ENCODE results near the gene CRYL1. TPM values are rescaled to one million over a fixed set of nuclear protein-coding genes. Genes with fewer than 3 reads are reported as not detected.
A peak's percentile ranks its signal among the peaks of the same experiment; 100 is the strongest.

CRYL1 gene
- total and polyA plus RNA-seq, 7 donors, result 6.4 to 18.5 (median 12.9) TPM

DNA sequence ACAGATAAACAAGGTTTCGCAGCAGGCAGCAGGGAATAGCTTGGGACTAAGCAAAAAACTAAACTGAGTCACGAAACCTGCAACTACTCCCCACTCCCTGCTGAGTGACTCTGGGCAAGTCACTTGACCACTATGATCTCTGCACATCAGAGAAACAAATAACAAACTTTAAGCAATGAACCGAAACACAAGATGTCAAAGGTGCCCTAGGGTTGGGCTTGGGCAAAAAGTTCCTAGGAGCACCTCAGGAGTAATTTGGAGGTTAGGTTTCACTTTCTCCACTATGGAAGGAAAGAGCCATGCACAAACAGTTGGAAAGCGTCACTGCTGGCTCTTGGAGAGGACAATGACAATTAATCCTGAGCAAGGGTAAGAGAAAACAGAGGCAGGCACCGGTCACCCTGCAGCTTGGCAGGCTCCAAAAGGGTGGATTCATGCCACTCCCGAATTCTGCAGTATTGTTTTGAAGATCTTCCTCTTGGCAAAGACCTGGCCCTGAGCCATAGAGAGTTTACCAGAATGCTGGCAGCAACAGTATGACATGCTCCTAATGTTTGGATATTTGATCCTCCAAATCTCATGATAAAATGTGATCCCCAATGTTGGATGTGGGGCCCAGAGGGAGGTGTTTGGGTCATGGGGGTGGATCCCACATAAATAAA is 60.3 kb downstream of the CRYL1 start:
- Histone ChIP-seq H3K4me1 (peaks cover 8% of the 10 kb centered on the region), H3K4me3 (peak overlapping the region; percentile 32), H3K9me3 (no peaks in the 10 kb centered on the region), H3K27ac (no peak overlapping the region), H3K27me3 (ENCODE audit: insufficient read depth in 3 of 3, low read length in 2 of 3) (no peaks in the 10 kb centered on the region), H3K36me3 (ENCODE audit: insufficient read depth in 1 of 2, low read depth in 1 of 2) (no peaks in the 10 kb centered on the region)
- DNase-seq (no peak), ATAC-seq (peak in 3 of 4 donors; percentile 65 to 81 (median 70))
- WGBS, 3 donors, result 29 to 37% (median 36%) methylated on average over 6 of the region's 6 CpGs
- TF ChIP-seq, protein P1, sequence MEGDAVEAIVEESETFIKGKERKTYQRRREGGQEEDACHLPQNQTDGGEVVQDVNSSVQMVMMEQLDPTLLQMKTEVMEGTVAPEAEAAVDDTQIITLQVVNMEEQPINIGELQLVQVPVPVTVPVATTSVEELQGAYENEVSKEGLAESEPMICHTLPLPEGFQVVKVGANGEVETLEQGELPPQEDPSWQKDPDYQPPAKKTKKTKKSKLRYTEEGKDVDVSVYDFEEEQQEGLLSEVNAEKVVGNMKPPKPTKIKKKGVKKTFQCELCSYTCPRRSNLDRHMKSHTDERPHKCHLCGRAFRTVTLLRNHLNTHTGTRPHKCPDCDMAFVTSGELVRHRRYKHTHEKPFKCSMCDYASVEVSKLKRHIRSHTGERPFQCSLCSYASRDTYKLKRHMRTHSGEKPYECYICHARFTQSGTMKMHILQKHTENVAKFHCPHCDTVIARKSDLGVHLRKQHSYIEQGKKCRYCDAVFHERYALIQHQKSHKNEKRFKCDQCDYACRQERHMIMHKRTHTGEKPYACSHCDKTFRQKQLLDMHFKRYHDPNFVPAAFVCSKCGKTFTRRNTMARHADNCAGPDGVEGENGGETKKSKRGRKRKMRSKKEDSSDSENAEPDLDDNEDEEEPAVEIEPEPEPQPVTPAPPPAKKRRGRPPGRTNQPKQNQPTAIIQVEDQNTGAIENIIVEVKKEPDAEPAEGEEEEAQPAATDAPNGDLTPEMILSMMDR (IDR thresholded peaks at IDR 0.05), result no peak
- intact Hi-C loops (cut with DNase I), result no loop called here

DNA sequence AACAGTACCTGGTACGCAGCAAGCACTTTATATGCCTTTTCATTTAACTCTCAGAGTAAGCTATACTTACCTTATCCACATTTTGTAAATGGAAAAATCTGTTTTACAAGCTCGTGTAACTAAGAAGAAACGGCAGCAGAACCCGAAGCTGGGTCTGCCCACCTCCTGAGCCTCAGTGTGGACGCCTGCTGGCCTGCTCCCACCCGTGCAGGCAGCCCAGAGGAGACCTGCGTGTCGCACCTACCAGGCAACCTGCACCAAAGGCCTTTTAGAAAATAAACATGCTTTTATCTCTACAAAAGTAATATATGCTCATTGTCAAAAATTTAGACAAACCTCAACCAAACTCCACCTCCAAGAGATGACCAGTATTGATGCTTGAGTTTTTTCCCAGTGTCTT is 62.7 kb downstream of the CRYL1 start:
- H3K4me1 ChIP-seq, result peaks cover 8% of the 10 kb centered on the region
- H3K9me3 ChIP-seq, result no peaks in the 10 kb centered on the region
- H3K27ac ChIP-seq, result no peak overlapping the region
- DNase-seq, result no peak
- intact Hi-C loops (cut with DNase I), result no loop called here
- ATAC-seq, result no peak
- WGBS, 3 donors, result 79 to 81% (median 81%) methylated on average over 8 of the region's 8 CpGs
- H3K4me3 ChIP-seq, result no peak overlapping the region
- TF ChIP-seq, protein P1 (IDR thresholded peaks at IDR 0.05), result no peak
- no peaks in the 10 kb centered on the region for H3K27me3 ChIP-seq (ENCODE audit: insufficient read depth in 3 of 3, low read length in 2 of 3)
- no peaks in the 10 kb centered on the region for H3K36me3 ChIP-seq (ENCODE audit: insufficient read depth in 1 of 2, low read depth in 1 of 2)

DNA sequence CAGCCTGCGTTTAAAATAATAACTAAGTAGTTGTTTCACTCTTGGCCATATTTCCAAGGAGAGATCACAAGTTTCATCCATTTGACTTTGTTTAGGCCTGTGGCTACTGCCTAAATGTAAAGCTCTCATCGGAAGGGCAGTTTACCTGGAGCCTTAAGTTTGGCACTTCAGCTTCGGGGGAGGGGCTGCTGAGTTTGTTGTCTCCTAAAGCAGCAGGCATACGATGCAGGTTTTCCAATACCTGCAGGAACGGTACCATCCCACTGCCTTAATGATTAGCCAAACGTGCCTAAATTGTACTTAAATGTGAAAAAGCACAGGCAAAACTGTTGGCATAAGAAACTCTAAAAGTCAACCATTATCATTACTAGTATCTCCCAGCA is 63.1 kb downstream of the CRYL1 start:
- H3K4me3 ChIP-seq, result no peak overlapping the region
- TF ChIP-seq, protein P1 (IDR thresholded peaks at IDR 0.05), result no peak
- peaks cover 8% of the 10 kb centered on the region for H3K4me1 ChIP-seq
- ATAC-seq, result no peak
- 54 to 55% (median 55%) methylated on average over 6 of the region's 6 CpGs for WGBS, 3 donors
- H3K9me3 ChIP-seq, result no peaks in the 10 kb centered on the region
- no peaks in the 10 kb centered on the region for H3K27me3 ChIP-seq (ENCODE audit: insufficient read depth in 3 of 3, low read length in 2 of 3)
- DNase-seq, result no peak
- intact Hi-C loops (cut with DNase I), result no loop called here
- H3K27ac ChIP-seq, result no peak overlapping the region
- H3K36me3 ChIP-seq (ENCODE audit: insufficient read depth in 1 of 2, low read depth in 1 of 2), result no peaks in the 10 kb centered on the region

DNA sequence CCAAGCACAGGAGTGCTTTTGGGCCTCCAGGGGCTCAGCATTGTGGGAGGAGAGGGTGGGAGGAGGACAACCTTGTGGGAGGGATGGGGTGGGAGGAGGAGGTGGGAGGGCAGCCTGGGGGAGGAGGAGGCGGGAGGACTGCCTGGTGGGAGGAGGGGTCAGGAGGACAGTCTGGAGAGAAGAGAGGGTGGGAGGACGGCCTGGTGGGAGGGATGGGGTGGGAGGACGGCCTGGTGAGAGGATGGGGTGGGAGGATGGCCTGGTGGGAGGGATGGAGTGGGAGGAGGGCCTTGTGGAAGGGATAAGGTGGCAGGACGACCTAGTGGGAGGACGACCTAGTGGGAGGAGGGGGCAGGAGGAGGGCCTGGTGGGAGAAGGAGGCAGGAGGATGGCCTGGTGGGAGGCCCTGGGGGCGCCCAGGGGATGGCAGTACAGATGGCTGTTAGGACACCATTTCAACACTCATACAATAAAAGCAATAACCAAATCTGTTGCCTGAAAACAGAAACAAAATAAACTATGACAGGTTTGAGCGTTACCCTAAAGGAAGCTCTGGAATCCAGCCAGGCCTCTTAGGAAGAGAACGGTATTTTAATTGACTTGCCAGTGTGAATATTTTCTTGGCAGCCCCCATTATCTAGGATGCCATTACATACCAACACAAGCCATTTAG is 63.7 kb downstream of the CRYL1 start:
- peaks cover 8% of the 10 kb centered on the region for H3K4me1 ChIP-seq
- H3K27me3 ChIP-seq (ENCODE audit: insufficient read depth in 3 of 3, low read length in 2 of 3), result no peaks in the 10 kb centered on the region
- no peaks in the 10 kb centered on the region for H3K9me3 ChIP-seq
- H3K4me3 ChIP-seq, result no peak overlapping the region
- WGBS, 3 donors, result 47 to 51% (median 48%) methylated on average over 6 to 8 of the region's 8 CpGs
- TF ChIP-seq, protein P1 (IDR thresholded peaks at IDR 0.05), result no peak
- no peaks in the 10 kb centered on the region for H3K36me3 ChIP-seq (ENCODE audit: insufficient read depth in 1 of 2, low read depth in 1 of 2)
- intact Hi-C loops (cut with DNase I), result no loop called here
- H3K27ac ChIP-seq, result no peak overlapping the region
- ATAC-seq (no peak), DNase-seq (no peak)

Measured in psoas muscle (tissue), 8 donors.